HEK293 (cell line): Measurements from ENCODE around the gene PRMT1.

Experiments used
- CTCF ChIA-PET: fragments of 350-600 bp; formaldehyde crosslinking; extraction: SDS; loops from one replicate; lab custom pipeline; 2021; ENCODE audit warnings: antibody characterized with exemption; lab: Yijun Ruan, JAX
- POLR2A ChIA-PET: fragments of 300-600 bp; formaldehyde crosslinking; extraction: SDS; loops from one replicate; lab custom pipeline; 2020; ENCODE audit warnings: antibody characterized with exemption, inconsistent platforms; lab: Yijun Ruan, JAX
- H3K27ac ChIP-seq: fragments of 200-500 bp; sonication (Bioruptor generic); 2 replicates; pipeline ENCODE4 v1.5.1; 2014; ENCODE audit warnings: low read depth, low read length, control low read depth, inconsistent platforms; ENCODE audit errors: extremely low read depth
- H3K36me3 ChIP-seq, 2 experiments: fragments of 200-500 bp in 1 of 2; sonication (Bioruptor generic) in 1 of 2; 1 replicate in 1 of 2; 2 replicates in 1 of 2; pipeline ENCODE4 v1.5.1; 2014 to 2017; ENCODE audit warnings: inconsistent platforms in 2 of 2, low read length in 2 of 2; ENCODE audit not compliant: control insufficient read depth in 2 of 2, insufficient read depth in 1 of 2
- H3K4me1 ChIP-seq: fragments of 200-500 bp; sonication (Bioruptor generic); 2 replicates; pipeline ENCODE4 v1.5.1; 2014; ENCODE audit warnings: mild to moderate bottlenecking, low read length, inconsistent platforms; ENCODE audit not compliant: control insufficient read depth, insufficient read depth
- H3K4me3 ChIP-seq: 2 replicates; pipeline ENCODE4 v1.5.1; 2011; ENCODE audit warnings: low read depth, mild to moderate bottlenecking, control low read depth, low read length, moderate library complexity
- H3K9me3 ChIP-seq: fragments of 200-500 bp; sonication (Bioruptor generic); 2 replicates; pipeline ENCODE4 v1.5.1; 2014; ENCODE audit warnings: low read depth, low read length, inconsistent platforms; ENCODE audit not compliant: control insufficient read depth, insufficient read depth
- CTCF ChIP-seq: fragments of 450-650 bp; formaldehyde crosslinking; IDR thresholded peaks from 2 replicates; pipeline ENCODE4 v1.5.1; 2016; ENCODE audit warnings: missing biosample characterization, missing genetic modification characterization
- GLI4 ChIP-seq: fragments of 450-650 bp; formaldehyde crosslinking; IDR thresholded peaks from 2 replicates; pipeline ENCODE4 v1.5.1; 2016; ENCODE audit warnings: missing biosample characterization, missing genetic modification characterization
- HOXA7 ChIP-seq: sonication (generic); formaldehyde crosslinking; IDR thresholded peaks from 2 replicates; pipeline ENCODE4 v1.8.1; 2022; ENCODE audit warnings: missing genetic modification reagents, borderline replicate concordance
- HOXD13 ChIP-seq: sonication (generic); formaldehyde crosslinking; IDR thresholded peaks from 2 replicates; pipeline ENCODE4 v1.8.0; 2022; ENCODE audit warnings: missing genetic modification reagents, borderline replicate concordance
- KLF10 ChIP-seq: fragments of 450-650 bp; IDR thresholded peaks from 2 replicates; pipeline ENCODE4 v1.5.1; 2018; ENCODE audit warnings: missing biosample characterization, mild to moderate bottlenecking, missing genetic modification characterization
- KLF16 ChIP-seq: fragments of 450-650 bp; formaldehyde crosslinking; IDR thresholded peaks from 2 replicates; pipeline ENCODE4 v1.5.1; 2017; ENCODE audit warnings: missing biosample characterization, missing genetic modification characterization
- MEIS1 ChIP-seq: sonication (generic); formaldehyde crosslinking; IDR thresholded peaks from 2 replicates; pipeline ENCODE4 v1.8.1; 2022; ENCODE audit warnings: missing genetic modification reagents, mild to moderate bottlenecking, borderline replicate concordance
- MZF1 ChIP-seq: fragments of 450-650 bp; formaldehyde crosslinking; IDR thresholded peaks from 2 replicates; pipeline ENCODE4 v1.5.1; 2017; ENCODE audit warnings: missing biosample characterization, missing genetic modification characterization, borderline replicate concordance
- PRDM1 ChIP-seq: fragments of 450-650 bp; formaldehyde crosslinking; IDR thresholded peaks from 2 replicates; pipeline ENCODE4; 2016; ENCODE audit warnings: missing biosample characterization, missing genetic modification characterization
- TRIM28 ChIP-seq: IDR thresholded peaks from 2 replicates; pipeline ENCODE4 v1.6.1; 2011; ENCODE audit warnings: low read length, control low read depth, borderline replicate concordance
- ZBTB20 ChIP-seq: fragments of 450-650 bp; formaldehyde crosslinking; IDR thresholded peaks from 2 replicates; pipeline ENCODE4 v1.5.1; 2016; ENCODE audit warnings: missing biosample characterization, missing genetic modification characterization
- ZBTB49 ChIP-seq: fragments of 450-650 bp; formaldehyde crosslinking; IDR thresholded peaks from 2 replicates; pipeline ENCODE4 v1.5.1; 2016; ENCODE audit warnings: missing biosample characterization, missing genetic modification characterization, low read depth
- ZNF133 ChIP-seq: fragments of 450-650 bp; formaldehyde crosslinking; IDR thresholded peaks from 2 replicates; pipeline ENCODE4 v1.5.1; 2016; ENCODE audit warnings: missing biosample characterization, missing genetic modification characterization
- ZNF146 ChIP-seq: fragments of 450-650 bp; formaldehyde crosslinking; IDR thresholded peaks from 2 replicates; pipeline ENCODE4 v1.5.1; 2016; ENCODE audit warnings: missing biosample characterization, missing genetic modification characterization
- ZNF18 ChIP-seq: fragments of 450-650 bp; formaldehyde crosslinking; IDR thresholded peaks from 2 replicates; pipeline ENCODE4 v1.5.1; 2016; ENCODE audit warnings: missing biosample characterization, missing genetic modification characterization
- ZNF19 ChIP-seq: fragments of 450-650 bp; formaldehyde crosslinking; IDR thresholded peaks from 2 replicates; pipeline ENCODE4; 2016; ENCODE audit warnings: missing biosample characterization, missing genetic modification characterization, low read depth
- ZNF248 ChIP-seq: fragments of 450-650 bp; formaldehyde crosslinking; IDR thresholded peaks from 2 replicates; pipeline ENCODE4 v1.5.1; 2017; ENCODE audit warnings: missing biosample characterization, missing genetic modification characterization
- ZNF311 ChIP-seq: fragments of 450-650 bp; formaldehyde crosslinking; IDR thresholded peaks from 2 replicates; pipeline ENCODE4 v1.5.1; 2017; ENCODE audit warnings: missing biosample characterization, missing genetic modification characterization, borderline replicate concordance
- ZNF394 ChIP-seq: fragments of 450-650 bp; formaldehyde crosslinking; IDR thresholded peaks from 2 replicates; pipeline ENCODE4 v1.5.1; 2016; ENCODE audit warnings: missing biosample characterization, missing genetic modification characterization, mild to moderate bottlenecking, moderate library complexity, borderline replicate concordance
- ZNF423 ChIP-seq: fragments of 450-650 bp; formaldehyde crosslinking; IDR thresholded peaks from 2 replicates; pipeline ENCODE4 v1.5.1; 2016; ENCODE audit warnings: missing biosample characterization, missing genetic modification characterization
- ZNF48 ChIP-seq: fragments of 450-650 bp; formaldehyde crosslinking; IDR thresholded peaks from 2 replicates; pipeline ENCODE4 v1.5.1; 2016; ENCODE audit warnings: missing biosample characterization, missing genetic modification characterization
- ZNF513 ChIP-seq: fragments of 450-650 bp; IDR thresholded peaks from 2 replicates; pipeline ENCODE4 v1.5.1; 2018; ENCODE audit warnings: missing biosample characterization, missing genetic modification characterization
- ZNF521 ChIP-seq: fragments of 450-650 bp; formaldehyde crosslinking; IDR thresholded peaks from 2 replicates; pipeline ENCODE4 v1.5.1; 2017; ENCODE audit warnings: missing biosample characterization, mild to moderate bottlenecking, missing genetic modification characterization
- ZNF585B ChIP-seq: fragments of 450-650 bp; formaldehyde crosslinking; IDR thresholded peaks from 2 replicates; pipeline ENCODE4 v1.5.1; 2016; ENCODE audit warnings: missing biosample characterization, missing genetic modification characterization
- ZNF626 ChIP-seq: fragments of 450-650 bp; sonication (Bioruptor Pico); formaldehyde crosslinking; IDR thresholded peaks from 2 replicates; pipeline ENCODE4 v1.5.1; 2018; ENCODE audit warnings: missing biosample characterization, missing genetic modification characterization, inconsistent platforms
- ZNF701 ChIP-seq: fragments of 450-650 bp; formaldehyde crosslinking; IDR thresholded peaks from 2 replicates; pipeline ENCODE4 v1.5.1; 2016; ENCODE audit warnings: missing biosample characterization, missing genetic modification characterization
- ZNF768 ChIP-seq: fragments of 450-650 bp; formaldehyde crosslinking; IDR thresholded peaks from 2 replicates; pipeline ENCODE4 v1.5.1; 2018; ENCODE audit warnings: missing biosample characterization, mild to moderate bottlenecking, missing genetic modification characterization
- ZNF792 ChIP-seq: fragments of 450-650 bp; formaldehyde crosslinking; IDR thresholded peaks from 2 replicates; pipeline ENCODE4 v1.5.1; 2016; ENCODE audit warnings: missing biosample characterization, missing genetic modification characterization

Gene PRMT1

GRCh38 chr19:49677231-49677900, at the start of gene PRMT1:
PRMT1 (plus strand) TSS chr19:49677271; CDS start chr19:49677281, 10 bp downstream.
- no peaks in the 10 kb centered on the region for H3K9me3 ChIP-seq
- ChIA-PET POLR2A (interaction anchor here (0.5 to 3.8 kb wide), 16 partner anchors 10 to 302 kb away, joined by 3 to 56 read pairs (median 8); partner anchors contain the start of genes AKT1S1, ATF5, BCL2L12 and FUZ), CTCF (interaction anchor here (0.6 to 4.4 kb wide), 11 partner anchors 10 to 354 kb away, joined by 3 to 27 read pairs (median 5); partner anchors contain the start of genes BCL2L12, IRF3, PRRG2 and RRAS)
- peak within 1 kb of the TSS; percentile 94 for H3K27ac ChIP-seq
- peaks cover 17% of the 10 kb centered on the region for H3K4me1 ChIP-seq
- peaks cover 23 to 24% of the 10 kb centered on the region in 2 experiments for H3K36me3 ChIP-seq
- peak within 1 kb of the TSS; percentile 76 for H3K4me3 ChIP-seq
- TF ChIP-seq ZNF768 (tag by site-specific recombination) (no peak), MEIS1 (CRISPR knock-in tag) (no peak), ZBTB49 (no peak), ZNF423 (tag by site-specific recombination) (peak; percentile 98), HOXA7 (CRISPR knock-in tag) (no peak), HOXD13 (CRISPR knock-in tag) (no peak), MZF1 (tag by site-specific recombination) (no peak), ZNF513 (tag by site-specific recombination) (no peak), ZNF311 (tag by site-specific recombination) (no peak), ZNF585B (no peak), ZNF133 (tag by site-specific recombination) (no peak), GLI4 (no peak), KLF16 (peak; percentile 99), ZNF146 (tag by site-specific recombination) (no peak), PRDM1 (no peak), ZNF701 (tag by site-specific recombination) (no peak), ZBTB20 (peak; percentile 61; the same call in 1 of the 2 replicates), CTCF (tag by site-specific recombination) (peak; percentile 72), ZNF394 (tag by site-specific recombination) (no peak), ZNF626 (tag by site-specific recombination) (no peak), KLF10 (tag by site-specific recombination) (peak; percentile 99), ZNF48 (tag by site-specific recombination) (no peak), ZNF19 (tag by site-specific recombination) (no peak), ZNF248 (tag by site-specific recombination) (no peak), ZNF18 (tag by site-specific recombination) (no peak), ZNF792 (no peak), ZNF521 (tag by site-specific recombination) (no peak), TRIM28 (no peak)
